D721Med (cell line): Measurements from ENCODE around the gene ACSL6.

Experiments used
- DNase-seq: peaks from one replicate; pipeline ENCODE4 v3.0.0; 2011; ENCODE audit warnings: low spot score; ENCODE audit not compliant: insufficient read length
- FAIRE-seq: peaks from 2 replicates; lab custom pipeline; 2011; peaks lifted over from hg19 to GRCh38; lab: Jason Lieb, UNC
- TF ChIP-seq, protein P1 (sequence below): IDR thresholded peaks from 2 replicates; pipeline ENCODE4 v1.5.1; 2012; ENCODE audit warnings: mild to moderate bottlenecking, control low read depth; ENCODE audit not compliant: insufficient read depth; ENCODE audit errors: missing control alignments

ACSL6 gene

DNA sequence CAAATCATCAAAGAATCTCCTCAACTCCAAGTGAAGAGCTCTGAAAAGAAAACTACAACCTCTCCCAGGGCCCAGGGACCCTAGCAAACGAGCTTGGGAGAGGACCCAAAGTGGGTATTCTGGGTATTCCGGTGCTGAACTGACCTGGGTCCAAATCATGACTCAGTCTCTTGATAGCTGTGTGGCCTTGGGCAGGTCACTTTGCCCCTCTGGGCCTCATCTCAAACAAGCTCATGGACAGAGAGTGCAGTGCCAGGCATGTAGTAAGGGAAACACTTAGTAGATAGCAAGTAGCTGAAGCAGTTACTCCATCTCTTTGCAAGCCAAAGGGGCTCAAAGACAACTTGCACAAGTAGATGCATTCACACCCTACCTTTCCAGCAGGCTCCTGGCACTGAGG is 12.4 kb downstream of the ACSL6 start:
- no peak for DNase-seq
- TF ChIP-seq, protein P1, sequence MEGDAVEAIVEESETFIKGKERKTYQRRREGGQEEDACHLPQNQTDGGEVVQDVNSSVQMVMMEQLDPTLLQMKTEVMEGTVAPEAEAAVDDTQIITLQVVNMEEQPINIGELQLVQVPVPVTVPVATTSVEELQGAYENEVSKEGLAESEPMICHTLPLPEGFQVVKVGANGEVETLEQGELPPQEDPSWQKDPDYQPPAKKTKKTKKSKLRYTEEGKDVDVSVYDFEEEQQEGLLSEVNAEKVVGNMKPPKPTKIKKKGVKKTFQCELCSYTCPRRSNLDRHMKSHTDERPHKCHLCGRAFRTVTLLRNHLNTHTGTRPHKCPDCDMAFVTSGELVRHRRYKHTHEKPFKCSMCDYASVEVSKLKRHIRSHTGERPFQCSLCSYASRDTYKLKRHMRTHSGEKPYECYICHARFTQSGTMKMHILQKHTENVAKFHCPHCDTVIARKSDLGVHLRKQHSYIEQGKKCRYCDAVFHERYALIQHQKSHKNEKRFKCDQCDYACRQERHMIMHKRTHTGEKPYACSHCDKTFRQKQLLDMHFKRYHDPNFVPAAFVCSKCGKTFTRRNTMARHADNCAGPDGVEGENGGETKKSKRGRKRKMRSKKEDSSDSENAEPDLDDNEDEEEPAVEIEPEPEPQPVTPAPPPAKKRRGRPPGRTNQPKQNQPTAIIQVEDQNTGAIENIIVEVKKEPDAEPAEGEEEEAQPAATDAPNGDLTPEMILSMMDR: no peak
- FAIRE-seq: no peak

DNA sequence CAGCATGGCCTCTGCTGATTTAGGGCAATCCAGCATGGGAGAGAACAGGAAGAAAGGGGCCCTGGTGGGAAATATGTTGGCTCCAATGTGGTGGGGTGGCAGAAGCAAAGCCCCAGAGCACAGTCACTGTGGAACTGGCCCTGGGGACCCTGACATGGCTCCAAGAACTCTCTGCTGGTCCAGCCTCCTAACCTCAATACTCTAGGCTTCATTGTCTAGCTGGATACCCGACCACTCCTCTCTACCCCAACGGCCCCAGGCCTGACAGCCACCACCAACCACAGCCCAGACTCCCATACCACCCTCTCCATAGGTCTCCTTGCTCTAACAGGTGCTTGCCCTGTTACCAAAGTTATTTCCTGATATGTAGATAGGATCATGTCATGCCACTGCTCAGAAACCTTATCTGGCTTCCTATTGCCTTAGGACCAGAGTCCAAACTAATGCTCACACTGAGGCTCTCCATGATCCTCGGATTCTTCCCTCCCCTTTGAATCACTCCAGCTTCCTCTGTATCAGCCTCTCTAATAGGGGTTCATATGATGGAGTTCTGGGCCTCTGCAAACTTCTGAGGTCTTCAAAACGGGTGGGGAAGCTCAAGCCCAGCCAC is 12.9 kb downstream of the ACSL6 start:
- no peak for DNase-seq
- TF ChIP-seq, protein P1: no peak
- FAIRE-seq: no peak

DNA sequence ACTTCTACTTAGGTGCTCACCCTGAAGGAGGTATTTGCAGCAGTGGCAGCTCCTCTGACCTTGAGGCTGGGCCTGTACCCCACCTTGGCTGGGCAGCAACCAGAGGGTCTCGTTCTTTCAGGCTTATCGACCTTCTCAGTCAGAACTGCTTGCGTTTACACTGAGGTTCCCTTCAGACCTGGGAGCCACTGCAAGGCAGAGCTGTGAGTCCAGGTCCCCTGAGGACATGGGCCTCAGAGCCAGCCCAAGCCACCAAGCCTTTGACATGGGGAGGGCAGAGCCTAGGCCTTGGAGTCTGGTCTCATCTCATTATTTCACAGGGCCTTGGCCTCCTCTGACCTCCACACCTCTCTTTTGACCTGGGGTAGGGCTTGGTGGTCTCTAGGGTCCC is 13.7 kb downstream of the ACSL6 start:
- TF ChIP-seq, protein P1: no peak
- FAIRE-seq: no peak
- DNase-seq: no peak

DNA sequence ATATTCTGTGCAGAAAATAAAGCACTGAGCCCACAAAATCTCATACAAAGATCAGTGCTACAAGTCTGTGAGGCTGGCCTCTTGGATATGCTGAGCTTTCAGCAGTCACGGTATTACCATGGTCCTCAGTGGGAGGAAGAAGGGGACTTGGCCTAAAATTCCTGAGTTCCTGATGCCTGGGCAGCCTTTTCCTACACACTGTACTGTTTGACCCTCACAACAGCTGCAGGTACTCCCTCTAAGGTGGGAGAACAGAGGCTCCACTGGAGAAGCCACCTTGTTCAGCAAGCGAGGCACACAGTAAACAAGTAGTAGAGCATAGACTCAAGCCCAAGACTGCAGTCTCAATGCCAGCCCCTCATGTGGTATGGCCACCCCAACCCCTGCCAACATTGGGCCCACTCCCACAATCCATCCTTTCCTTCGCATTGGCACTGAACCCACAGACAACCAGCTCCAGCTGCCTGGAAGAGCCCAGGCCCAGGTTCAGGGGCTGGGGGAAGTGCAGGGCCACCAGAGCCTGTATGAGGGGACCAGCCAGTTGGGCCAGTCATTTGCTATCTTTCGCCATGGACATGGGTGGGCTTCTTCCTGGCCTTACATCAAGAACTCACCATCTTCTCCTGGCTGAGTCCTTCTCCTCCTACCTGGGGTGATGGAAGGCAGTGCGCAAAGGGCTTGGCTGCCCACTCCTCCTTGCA is 14.3 kb downstream of the ACSL6 start:
- DNase-seq: no peak

DNA sequence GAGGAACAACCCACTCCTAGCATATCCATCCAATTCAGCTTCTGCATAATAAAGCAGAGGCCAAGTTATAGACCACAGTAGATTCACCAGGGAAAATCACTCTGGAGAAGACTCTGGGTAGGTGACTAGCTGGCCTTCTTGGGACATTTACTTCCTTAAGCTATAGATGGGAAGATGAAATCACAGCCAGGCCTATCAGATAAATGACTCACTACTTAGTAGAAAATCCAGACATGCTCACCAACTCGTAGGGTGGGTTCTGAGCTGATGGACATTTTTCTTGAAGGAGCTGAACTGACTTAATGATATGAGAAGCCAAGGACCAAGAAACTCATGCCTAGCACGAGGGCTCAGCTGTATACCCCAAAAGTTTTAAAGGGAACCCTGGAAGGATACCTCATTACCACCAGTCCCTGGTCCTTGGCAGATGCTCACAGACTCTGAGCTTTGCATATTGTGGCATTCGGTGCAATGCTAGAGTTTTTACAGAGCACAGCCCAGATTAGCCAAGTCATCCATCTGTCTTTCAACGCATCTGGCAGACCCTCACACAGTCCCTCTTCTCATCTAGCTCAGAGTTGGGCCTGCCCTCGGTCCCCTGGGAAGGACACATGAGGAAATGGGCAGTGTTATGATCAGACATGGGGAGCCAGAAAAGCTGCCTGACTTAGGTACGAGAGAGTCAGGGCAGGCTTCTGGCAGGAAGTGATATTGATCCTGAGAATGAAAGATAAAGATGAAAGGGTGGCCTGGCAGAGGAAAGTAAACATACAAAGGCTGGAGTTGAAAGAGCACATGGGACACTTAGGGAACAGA is 15.0 kb downstream of the ACSL6 start:
- TF ChIP-seq, protein P1: no peak
- FAIRE-seq: no peak
- no peak for DNase-seq

More for the DNA sequence above, 14.3 kb downstream of the ACSL6 start:
- TF ChIP-seq, protein P1: no peak
- no peak for FAIRE-seq

DNA sequence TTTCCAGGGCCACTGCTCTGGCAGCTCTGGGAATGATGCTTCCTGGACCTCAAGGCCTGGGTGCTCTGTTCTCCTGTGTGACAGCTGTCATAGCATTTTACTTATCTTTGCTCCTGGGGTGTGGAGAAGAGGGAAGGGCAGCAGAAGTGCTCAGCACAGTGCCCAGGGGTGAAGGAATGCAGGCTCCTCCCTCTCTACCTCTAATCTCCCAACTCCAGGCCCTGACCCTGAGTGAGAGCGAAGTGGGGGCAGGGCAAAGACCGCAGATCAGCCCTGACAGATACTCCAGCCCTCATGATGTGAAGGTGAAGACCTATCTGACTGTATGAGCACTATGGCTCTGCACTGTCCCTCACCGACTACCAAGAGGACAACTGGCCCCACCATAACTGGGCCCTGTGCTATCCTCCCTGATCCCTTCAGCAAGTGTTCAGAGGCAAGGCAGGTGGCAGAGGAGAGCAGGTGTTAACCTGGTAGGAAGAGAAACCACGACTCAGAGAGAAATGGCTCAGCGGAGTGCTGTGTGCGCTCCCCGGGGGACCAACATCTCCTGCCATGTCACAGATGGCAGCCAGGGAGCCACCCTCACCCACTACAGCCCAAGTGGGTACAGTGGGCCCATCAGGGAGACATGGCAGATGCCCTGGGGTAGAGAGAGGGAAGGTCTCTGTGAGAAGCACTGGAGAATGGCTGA is 16.8 kb downstream of the ACSL6 start:
- TF ChIP-seq, protein P1: no peak
- FAIRE-seq (no peak), DNase-seq (no peak)
